H9 (cell line): Measurements from ENCODE around the gene JMJD8. TPM values are rescaled to one million over a fixed set of nuclear protein-coding genes. Genes with fewer than 3 reads are reported as not detected.

Source experiments
- DNase-seq: peaks from one replicate; pipeline ENCODE4 v3.0.0-alpha.2; 2017
- H2AFZ ChIP-seq: one replicate; pipeline ENCODE4 v1.6.1; 2013; ENCODE audit warnings: mild to moderate bottlenecking, low read length, control low read depth, moderate library complexity
- H2AK5ac ChIP-seq: 2 replicates; pipeline ENCODE4 v1.6.1; 2013; ENCODE audit warnings: low read length, control low read depth, mixed read lengths; ENCODE audit not compliant: insufficient read length
- H2BK120ac ChIP-seq: one replicate; pipeline ENCODE4 v1.6.1; 2013; ENCODE audit warnings: low read depth, mild to moderate bottlenecking, low read length, control low read depth, inconsistent platforms; ENCODE audit not compliant: poor library complexity, severe bottlenecking
- H2BK12ac ChIP-seq: 2 replicates; pipeline ENCODE4 v1.6.1; 2013; ENCODE audit warnings: low read length, control low read depth, mixed read lengths, low read depth; ENCODE audit not compliant: insufficient read length
- H2BK15ac ChIP-seq: 2 replicates; pipeline ENCODE4 v1.6.1; 2013; ENCODE audit warnings: low read depth, low read length, control low read depth
- H2BK20ac ChIP-seq: one replicate; pipeline ENCODE4 v1.6.1; 2013; ENCODE audit warnings: low read depth, mild to moderate bottlenecking, low read length, control low read depth, inconsistent platforms; ENCODE audit not compliant: poor library complexity, severe bottlenecking
- H2BK5ac ChIP-seq: 2 replicates; pipeline ENCODE4 v1.6.1; 2013; ENCODE audit warnings: low read length, control low read depth, mixed read lengths; ENCODE audit not compliant: insufficient read length
- H3K14ac ChIP-seq: 2 replicates; pipeline ENCODE4 v1.6.1; 2013; ENCODE audit warnings: low read length, control low read depth; ENCODE audit not compliant: insufficient read depth
- H3K18ac ChIP-seq: 2 replicates; pipeline ENCODE4 v1.6.1; 2013; ENCODE audit warnings: low read depth, mild to moderate bottlenecking, mixed read lengths, low read length, control low read depth; ENCODE audit not compliant: insufficient read length
- H3K23ac ChIP-seq: 2 replicates; pipeline ENCODE4 v1.6.1; 2013; ENCODE audit warnings: low read length, control low read depth, mixed read lengths, low read depth; ENCODE audit not compliant: insufficient read length
- H3K23me2 ChIP-seq: 2 replicates; pipeline ENCODE4 v1.6.1; 2013; ENCODE audit warnings: low read depth, mild to moderate bottlenecking, mixed read lengths, low read length, control low read depth; ENCODE audit not compliant: insufficient read length, poor library complexity, severe bottlenecking
- H3K27ac ChIP-seq: 2 replicates; pipeline ENCODE4 v1.5.1; 2013; ENCODE audit warnings: low read length, control low read depth, mixed read lengths, low read depth; ENCODE audit not compliant: insufficient read length
- H3K27me3 ChIP-seq: 2 replicates; pipeline ENCODE4 v1.6.1; 2013; ENCODE audit warnings: low read length, control low read depth, inconsistent platforms; ENCODE audit not compliant: insufficient read depth
- H3K4ac ChIP-seq: 2 replicates; pipeline ENCODE4 v1.6.1; 2013; ENCODE audit warnings: low read depth, mild to moderate bottlenecking, control low read depth, inconsistent platforms, low read length, moderate library complexity
- H3K4me1 ChIP-seq: 2 replicates; pipeline ENCODE4 v1.6.1; 2013; ENCODE audit warnings: low read length, control low read depth, inconsistent platforms; ENCODE audit not compliant: insufficient read depth
- H3K4me2 ChIP-seq: 2 replicates; pipeline ENCODE4 v1.6.1; 2013; ENCODE audit warnings: low read length, control low read depth, mixed read lengths; ENCODE audit not compliant: insufficient read length, insufficient read depth
- H3K56ac ChIP-seq: 2 replicates; pipeline ENCODE4 v1.6.1; 2013; ENCODE audit warnings: low read depth, mild to moderate bottlenecking, mixed read lengths, low read length, control low read depth; ENCODE audit not compliant: insufficient read length
- H3K79me1 ChIP-seq: 2 replicates; pipeline ENCODE4 v1.6.1; 2013; ENCODE audit warnings: low read depth, mild to moderate bottlenecking, moderate library complexity, low read length, control low read depth, inconsistent platforms; ENCODE audit not compliant: insufficient read depth, poor library complexity, severe bottlenecking
- H3K79me2 ChIP-seq: 2 replicates; pipeline ENCODE4 v1.6.1; 2013; ENCODE audit warnings: low read length, control low read depth, inconsistent platforms; ENCODE audit not compliant: insufficient read depth
- H3K9ac ChIP-seq: 2 replicates; pipeline ENCODE4 v1.6.1; 2013; ENCODE audit warnings: low read length, control low read depth, mixed read lengths; ENCODE audit not compliant: insufficient read length; ENCODE audit errors: extremely low read depth
- H3K9me3 ChIP-seq: one replicate; pipeline ENCODE4 v1.6.1; 2013; ENCODE audit warnings: low read depth, low read length, inconsistent platforms; ENCODE audit not compliant: control insufficient read depth
- H3T11ph ChIP-seq: one replicate; pipeline ENCODE4 v1.6.1; 2013; ENCODE audit warnings: mild to moderate bottlenecking, low read length, control low read depth, inconsistent platforms
- H4K20me1 ChIP-seq: one replicate; pipeline ENCODE4 v1.6.1; 2013; ENCODE audit not compliant: control insufficient read depth, insufficient read length, insufficient read depth
- H4K5ac ChIP-seq: 2 replicates; pipeline ENCODE4 v1.6.1; 2013; ENCODE audit warnings: low read depth, mild to moderate bottlenecking, mixed read lengths, low read length, control low read depth; ENCODE audit not compliant: insufficient read length
- H4K8ac ChIP-seq: replicated peaks from 2 replicates; pipeline ENCODE4 v1.6.1; 2013; ENCODE audit warnings: low read length, control low read depth, mixed read lengths, low read depth; ENCODE audit not compliant: insufficient read length
- H4K91ac ChIP-seq: 2 replicates; pipeline ENCODE4 v1.6.1; 2013; ENCODE audit warnings: low read depth, mild to moderate bottlenecking, moderate library complexity, mixed read lengths, low read length, control low read depth; ENCODE audit not compliant: insufficient read length
- H3K27ac Mint-ChIP-seq, 3 experiments: 2 replicates in 2 of 3; 3 replicates in 1 of 3; pipeline ENCODE4 v1.8.0; 2020 to 2021; ENCODE audit warnings: mixed read lengths in 3 of 3, mild to moderate bottlenecking in 1 of 3, moderate library complexity in 1 of 3
- H3K27me3 Mint-ChIP-seq: 2 replicates; pipeline ENCODE4 v1.8.0; 2021; ENCODE audit warnings: low read depth, mild to moderate bottlenecking, moderate library complexity, mixed read lengths
- H3K36me3 Mint-ChIP-seq, 3 experiments: 2 replicates in 2 of 3; 3 replicates in 1 of 3; pipeline ENCODE4 v1.8.0; 2020 to 2021; ENCODE audit warnings: low read depth in 3 of 3, mixed read lengths in 3 of 3; ENCODE audit not compliant: insufficient read depth in 1 of 3
- H3K4me1 Mint-ChIP-seq, 2 experiments: 2 replicates each; pipeline ENCODE4 v1.8.0; 2020; ENCODE audit warnings: mixed read lengths in 2 of 2
- H3K4me3 Mint-ChIP-seq, 2 experiments: 2 replicates in 1 of 2; 3 replicates in 1 of 2; pipeline ENCODE4 v1.8.0; 2020 to 2021; ENCODE audit warnings: mild to moderate bottlenecking in 2 of 2, mixed read lengths in 2 of 2, moderate library complexity in 1 of 2
- H3K9me3 Mint-ChIP-seq, 2 experiments: 2 replicates in 1 of 2; 3 replicates in 1 of 2; pipeline ENCODE4 v1.8.0; 2020; ENCODE audit warnings: mild to moderate bottlenecking in 2 of 2, mixed read lengths in 2 of 2, moderate library complexity in 1 of 2
- CTCF ChIP-seq: fragments of 200-600 bp; sonication (generic); conservative IDR thresholded peaks from 3 replicates; pipeline ENCODE4 v1.8.0; 2021; ENCODE audit warnings: antibody characterized with exemption, mild to moderate bottlenecking
- WGBS: extraction: QIAGEN DNeasy Blood & Tissue Kit; methylation state at CpG from one replicate; pipeline ENCODE4 v1.1.7; 2013; ENCODE audit warnings: missing lambda C conversion rate, low lambda C conversion rate, mixed read lengths; ENCODE audit not compliant: insufficient read length; ENCODE audit errors: extremely low coverage; 5-methylcytosine and 5-hydroxymethylcytosine counted together
- total RNA-seq: library from RNA; stranded (reverse); gene quantifications from 2 replicates; pipeline ENCODE4 v1.2.1, GENCODE V29; 2021

JMJD8 gene
- total RNA-seq, 1 experiment from 2014 or later, result 52.7 TPM

- Histone ChIP-seq H3K4ac (no peak overlapping the region), H2BK15ac (no peak overlapping the region), H2AFZ (no peak overlapping the region), H3K56ac (no peak overlapping the region), H2BK5ac (no peak overlapping the region), H3K14ac (no peak overlapping the region; the same call in 1 of the 2 replicates), H3K4me2 (no peak overlapping the region), H3K27me3 (no peaks in the 10 kb centered on the region), H3K23me2 (peaks cover 15% of the 10 kb centered on the region), H3K79me2 (peaks cover 2% of the 10 kb centered on the region; the same call in 1 of the 2 replicates), H2BK20ac (no peak overlapping the region), H3K18ac (no peak overlapping the region), H3K27ac (no peak overlapping the region), H2BK12ac (no peak overlapping the region), H3K4me1 (no peaks in the 10 kb centered on the region; the same call in 1 of the 2 replicates), H3K9me3 (no peaks in the 10 kb centered on the region), H4K5ac (no peak overlapping the region), H3K23ac (no peak overlapping the region), H4K20me1 (no peaks in the 10 kb centered on the region), H2AK5ac (no peak overlapping the region), H3T11ph (no peak overlapping the region), H3K79me1 (no peaks in the 10 kb centered on the region), H4K8ac (no peak overlapping the region), H2BK120ac (no peak overlapping the region), H3K9ac (no peak overlapping the region), H4K91ac (no peak overlapping the region)
- Mint-ChIP-seq H3K27me3 (peaks cover 2% of the 10 kb centered on the region; the same call in 1 of the 2 replicates), H3K4me1 (peaks cover 6 to 30% of the 10 kb centered on the region in 2 experiments; a peak in 3 of 4 replicates), H3K36me3 (peaks cover 0 to 6% (median 1%) of the 10 kb centered on the region in 3 experiments; a peak in 5 of 7 replicates), H3K9me3 (peaks cover 3% of the 10 kb centered on the region in 2 experiments; a peak in 2 of 5 replicates), H3K4me3 (peak overlapping the region in 1 of 2 experiments; percentile 65; a peak in 2 of 5 replicates), H3K27ac (no peak overlapping the region)
- DNase-seq, result no peak
- TF ChIP-seq CTCF, result no peak
- WGBS, result no CpG with 5 or more reads among the region's 9 CpGs
These were observed 52.3 kb downstream of the JMJD8 start for GRCh38 chr16:631808-632358.

Other genes with a start within 250 kb of the JMJD8 start
- gene CAPN15, start 156.6 kb downstream of the JMJD8 start, total RNA-seq, result 71.2 and 76.4 TPM in 2 replicates
- gene PRR35, start 123.9 kb downstream of the JMJD8 start, total RNA-seq, result 0.33 and 0.50 TPM in 2 replicates
- gene NHLRC4, start 117.3 kb downstream of the JMJD8 start, total RNA-seq, result 0.26 and 0.42 TPM in 2 replicates
- gene PIGQ, start 114.4 kb downstream of the JMJD8 start, total RNA-seq, result 58.0 and 65.5 TPM in 2 replicates
- 19.1 and 20.4 TPM in 2 replicates for gene RAB40C, start 94.3 kb downstream of the JMJD8 start, total RNA-seq
- 8.3 and 8.7 TPM in 2 replicates for gene WFIKKN1, start 53.3 kb downstream of the JMJD8 start, total RNA-seq
- gene METTL26, start 48.0 kb downstream of the JMJD8 start, total RNA-seq, result 108 and 109 TPM in 2 replicates
- 50.5 and 52.5 TPM in 2 replicates for gene MCRIP2, start 42.5 kb downstream of the JMJD8 start, total RNA-seq
- gene WDR90, start 35.0 kb downstream of the JMJD8 start, total RNA-seq, result 61.8 and 68.2 TPM in 2 replicates
- 206 and 210 TPM in 2 replicates for gene RHOT2, start 16.2 kb downstream of the JMJD8 start, total RNA-seq
- 7.6 and 8.8 TPM in 2 replicates for gene RHBDL1, start 8.7 kb downstream of the JMJD8 start, total RNA-seq
- 95.6 and 102 TPM in 2 replicates for gene STUB1, start 3.9 kb downstream of the JMJD8 start, total RNA-seq
- 18.3 and 19.5 TPM in 2 replicates for gene WDR24, start 6.1 kb upstream of the JMJD8 start, total RNA-seq
- 9.6 and 10.7 TPM in 2 replicates for gene FBXL16, start 21.5 kb upstream of the JMJD8 start, total RNA-seq
- gene METRN, start 30.8 kb upstream of the JMJD8 start, total RNA-seq, result 26.2 and 28.9 TPM in 2 replicates
- gene ANTKMT, start 36.8 kb upstream of the JMJD8 start, total RNA-seq, result 31.5 and 34.8 TPM in 2 replicates
- gene CCDC78, start 42.1 kb upstream of the JMJD8 start, total RNA-seq, result 12.1 TPM in 2 replicates
- gene HAGHL, start 42.8 kb upstream of the JMJD8 start, total RNA-seq, result 21.3 and 25.2 TPM in 2 replicates
- gene CIAO3, start 56.7 kb upstream of the JMJD8 start, total RNA-seq, result 21.9 and 26.4 TPM in 2 replicates
- 0.22 and 0.31 TPM in 2 replicates for gene MSLN, start 76.4 kb upstream of the JMJD8 start, total RNA-seq
- gene RPUSD1, start 104.0 kb upstream of the JMJD8 start, total RNA-seq, result 48.6 and 52.2 TPM in 2 replicates
- gene CHTF18, start 104.3 kb upstream of the JMJD8 start, total RNA-seq, result 120 and 127 TPM in 2 replicates
- gene GNG13, start 116.4 kb upstream of the JMJD8 start, total RNA-seq, result not detected in 2 replicates